Smooth muscle cell (in vitro differentiated cells): Measurements from ENCODE around the gene HENMT1. TPM values are rescaled to one million over a fixed set of nuclear protein-coding genes. Genes with fewer than 3 reads are reported as not detected.

ENCODE experiments used
- DNase-seq: peaks from one replicate; lab custom pipeline; 2025; ENCODE audit not compliant: unreplicated experiment; lab: John Stamatoyannopoulos, UW
- H2AFZ ChIP-seq: fragments of 200-600 bp; sonication (generic); 2 replicates; pipeline ENCODE4 v1.6.0; 2016; ENCODE audit warnings: antibody characterized with exemption, low read depth, mild to moderate bottlenecking
- H3F3A ChIP-seq: fragments of 200-600 bp; sonication (generic); 2 replicates; pipeline ENCODE4 v1.6.0; 2017; ENCODE audit warnings: antibody characterized with exemption, low read depth
- H3K27ac ChIP-seq: fragments of 200-600 bp; sonication (generic); 2 replicates; pipeline ENCODE4 v1.5.1; 2016; ENCODE audit warnings: low read depth, mild to moderate bottlenecking
- H3K27me3 ChIP-seq: fragments of 200-600 bp; sonication (generic); 2 replicates; pipeline ENCODE4 v1.6.1; 2016; ENCODE audit warnings: low read depth, mild to moderate bottlenecking
- H3K36me3 ChIP-seq: fragments of 200-600 bp; sonication (generic); 2 replicates; pipeline ENCODE4 v1.5.1; 2016; ENCODE audit warnings: low read depth
- H3K4me1 ChIP-seq: fragments of 200-600 bp; sonication (generic); 2 replicates; pipeline ENCODE4 v1.5.1; 2016; ENCODE audit warnings: low read depth
- H3K4me2 ChIP-seq: fragments of 200-600 bp; sonication (generic); 2 replicates; pipeline ENCODE4 v1.6.0; 2016; ENCODE audit warnings: mild to moderate bottlenecking
- H3K4me3 ChIP-seq: fragments of 200-600 bp; sonication (generic); 2 replicates; pipeline ENCODE4 v1.5.1; 2016; ENCODE audit warnings: mild to moderate bottlenecking
- H3K79me2 ChIP-seq: fragments of 200-600 bp; sonication (generic); 2 replicates; pipeline ENCODE4 v1.6.0; 2016; ENCODE audit warnings: low read depth, mild to moderate bottlenecking
- H3K9ac ChIP-seq: fragments of 200-600 bp; sonication (generic); 2 replicates; pipeline ENCODE4 v1.6.0; 2016; ENCODE audit warnings: low read depth
- H3K9me3 ChIP-seq: fragments of 200-600 bp; sonication (generic); replicated peaks from 2 replicates; pipeline ENCODE4 v1.5.1; 2016; ENCODE audit warnings: low read depth
- H4K20me1 ChIP-seq: fragments of 200-600 bp; sonication (generic); 2 replicates; pipeline ENCODE4 v1.6.0; 2016; ENCODE audit warnings: low read depth
- CTCF ChIP-seq: fragments of 200-600 bp; sonication (generic); IDR thresholded peaks from 2 replicates; pipeline ENCODE4 v1.5.1; 2017; ENCODE audit warnings: borderline replicate concordance, mild to moderate bottlenecking, antibody characterized with exemption; ENCODE audit not compliant: insufficient read depth, poor library complexity, severe bottlenecking
- WGBS: methylation state at CpG from one replicate; pipeline ENCODE4 v1.1.7; 2016; ENCODE audit warnings: low lambda C conversion rate; 5-methylcytosine and 5-hydroxymethylcytosine counted together
- polyA plus RNA-seq: library from polyadenylated mRNA; unstranded; fragments of >200 nt; fragmentation: Nextera tagmentation; extraction: Ambion mirVana; gene quantifications from 2 replicates; pipeline ENCODE4 v1.2.1, GENCODE V29; 2016
- total RNA-seq: library from RNA; depleted of rRNA; stranded (reverse); fragments of >200 nt; gene quantifications from 2 replicates; pipeline ENCODE4 v1.2.3, GENCODE V29; 2014

Gene HENMT1
- total and polyA plus RNA-seq, 2 experiments from 2014 or later = 1.6 to 3.5 TPM

GRCh38 chr1:108646265-108646647, 14.6 kb downstream of the HENMT1 start:
- WGBS = 93% methylated on average over 4 of the region's 4 CpGs
- TF ChIP-seq CTCF = no peak
- Histone ChIP-seq H3K27me3 (no peaks in the 10 kb centered on the region), H3K27ac (no peak overlapping the region), H2AFZ (no peak overlapping the region), H4K20me1 (no peaks in the 10 kb centered on the region), H3K9me3 (no peaks in the 10 kb centered on the region), H3K4me1 (no peaks in the 10 kb centered on the region), H3F3A (no peaks in the 10 kb centered on the region), H3K4me3 (no peak overlapping the region), H3K79me2 (no peaks in the 10 kb centered on the region), H3K9ac (no peak overlapping the region), H3K4me2 (no peak overlapping the region), H3K36me3 (no peaks in the 10 kb centered on the region)
- no peak for DNase-seq

- Histone ChIP-seq H2AFZ (no peak overlapping the region), H4K20me1 (no peaks in the 10 kb centered on the region), H3K79me2 (no peaks in the 10 kb centered on the region), H3K4me2 (no peak overlapping the region), H3K9ac (no peak overlapping the region), H3K4me1 (no peaks in the 10 kb centered on the region), H3K9me3 (no peaks in the 10 kb centered on the region), H3F3A (no peaks in the 10 kb centered on the region), H3K36me3 (no peaks in the 10 kb centered on the region), H3K27ac (no peak overlapping the region), H3K4me3 (no peak overlapping the region), H3K27me3 (no peaks in the 10 kb centered on the region)
- DNase-seq = no peak
- TF ChIP-seq CTCF = no peak
- 94% methylated on average over 9 of the region's 9 CpGs for WGBS
These were observed 15.2 kb downstream of the HENMT1 start for GRCh38 chr1:108645564-108646184.

GRCh38 chr1:108644984-108645383, 15.9 kb downstream of the HENMT1 start:
- H3F3A ChIP-seq = no peaks in the 10 kb centered on the region
- no peaks in the 10 kb centered on the region for H3K9me3 ChIP-seq
- no peak overlapping the region for H3K9ac ChIP-seq
- H3K4me3 ChIP-seq = no peak overlapping the region
- H3K79me2 ChIP-seq = no peaks in the 10 kb centered on the region
- no peak overlapping the region for H3K27ac ChIP-seq
- H3K27me3 ChIP-seq = no peaks in the 10 kb centered on the region
- no peak overlapping the region for H3K4me2 ChIP-seq
- no peaks in the 10 kb centered on the region for H3K36me3 ChIP-seq
- no peak for TF ChIP-seq CTCF
- no peak overlapping the region for H2AFZ ChIP-seq
- WGBS = 83% methylated on average over 7 of the region's 7 CpGs
- H3K4me1 ChIP-seq = no peaks in the 10 kb centered on the region
- DNase-seq = no peak
- H4K20me1 ChIP-seq = no peaks in the 10 kb centered on the region
